IgD-negative memory B cell (primary cell): ENCODE measurements around the gene DNAJC8. TPM values are rescaled to one million over a fixed set of nuclear protein-coding genes. Genes with fewer than 3 reads are reported as not detected.

Source experiments
- H3K27ac Mint-ChIP-seq, 3 donors: one replicate each; pipeline ENCODE4 v1.8.0; 2020 to 2022; ENCODE audit warnings: mild to moderate bottlenecking in 3 of 3, mixed read lengths in 3 of 3, moderate library complexity in 1 of 3
- H3K27me3 Mint-ChIP-seq: one replicate; pipeline ENCODE4 v1.8.0; 2021; ENCODE audit warnings: mixed read lengths
- H3K36me3 Mint-ChIP-seq: one replicate; pipeline ENCODE4 v1.8.0; 2020; ENCODE audit warnings: mild to moderate bottlenecking, mixed read lengths
- H3K4me1 Mint-ChIP-seq, 3 donors: one replicate each; pipeline ENCODE4 v1.8.0; 2020 to 2022; ENCODE audit warnings: mixed read lengths in 3 of 3, mild to moderate bottlenecking in 1 of 3
- H3K4me3 Mint-ChIP-seq, 4 donors: one replicate each; pipeline ENCODE4 v1.8.0; 2020 to 2022; ENCODE audit warnings: mild to moderate bottlenecking in 4 of 4, mixed read lengths in 4 of 4, moderate library complexity in 3 of 4
- H3K9me3 Mint-ChIP-seq, 3 donors: one replicate each; pipeline ENCODE4 v1.8.0; 2020 to 2021; ENCODE audit warnings: mixed read lengths in 3 of 3, mild to moderate bottlenecking in 1 of 3
- polyA plus RNA-seq: library from polyadenylated mRNA; unstranded; fragments of 300-500 nt; fragmentation: Illumina TruSeq; gene quantifications from one replicate; pipeline ENCODE4 v1.2.3, GENCODE V29; 2021

DNAJC8 gene
- polyA plus RNA-seq, 1 donor from 2014 or later = 134 TPM

DNA sequence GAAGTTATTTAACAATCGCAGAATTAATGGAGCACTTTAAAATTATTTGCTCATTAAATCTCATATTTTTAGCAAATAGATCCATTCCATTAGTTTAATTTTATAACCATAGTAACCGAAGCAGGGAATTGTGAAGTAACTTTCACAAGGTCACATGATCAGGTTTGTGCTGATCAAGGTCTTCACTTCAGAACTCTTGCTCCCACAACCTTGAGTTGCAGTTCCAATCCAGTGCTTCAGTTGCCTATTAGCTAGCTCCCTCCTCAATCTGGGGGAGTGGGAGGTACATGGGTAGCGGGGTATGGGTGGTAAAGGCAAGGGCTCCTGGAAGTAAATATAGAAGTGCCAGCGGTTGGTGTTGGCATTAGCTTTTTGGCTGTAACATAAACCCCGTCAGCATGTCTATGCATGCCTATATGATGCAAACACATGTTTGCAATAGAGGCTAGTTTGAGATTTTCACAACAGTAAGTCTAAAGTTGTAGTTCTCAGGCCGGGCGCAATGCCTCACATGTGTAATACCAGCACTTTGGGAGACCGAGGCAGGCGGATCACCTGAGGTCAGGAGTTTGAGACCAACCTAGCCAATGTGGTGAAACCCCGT, 8.9 kb upstream of the DNAJC8 start:
- Mint-ChIP-seq H3K4me1 (peaks cover 21 to 26% (median 22%) of the 10 kb centered on the region in 3 donors), H3K27me3 (no peaks in the 10 kb centered on the region), H3K36me3 (peaks cover 2% of the 10 kb centered on the region), H3K4me3 (peak overlapping the region in 1 of 4 donors; percentile 9), H3K9me3 (no peaks in the 10 kb centered on the region), H3K27ac (no peak overlapping the region)

DNA sequence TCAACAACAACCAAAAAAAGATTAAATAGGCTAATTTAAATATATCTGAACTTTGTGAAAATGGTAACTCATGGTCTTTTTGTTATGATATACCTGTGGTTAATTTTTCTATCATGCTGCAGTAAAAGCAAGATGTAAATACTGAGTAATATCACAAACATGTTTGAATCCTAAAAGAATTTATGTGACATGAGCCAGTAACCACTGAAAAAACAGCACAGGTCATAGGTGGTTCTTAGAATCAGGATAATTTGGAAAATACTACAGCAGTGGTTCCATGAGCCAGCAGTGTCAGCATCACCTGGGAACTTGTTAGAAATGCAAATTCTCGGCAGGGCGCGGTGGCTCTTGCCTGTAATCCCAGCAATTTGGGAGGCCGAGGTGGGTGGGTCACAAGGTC, 7.2 kb upstream of the DNAJC8 start:
- H3K4me3 Mint-ChIP-seq = no peak overlapping the region
- H3K4me1 Mint-ChIP-seq = peaks cover 16 to 22% (median 17%) of the 10 kb centered on the region in 3 donors
- H3K27me3 Mint-ChIP-seq = no peaks in the 10 kb centered on the region
- H3K27ac Mint-ChIP-seq = no peak overlapping the region
- H3K36me3 Mint-ChIP-seq = peaks cover 2% of the 10 kb centered on the region
- H3K9me3 Mint-ChIP-seq = no peaks in the 10 kb centered on the region

DNA sequence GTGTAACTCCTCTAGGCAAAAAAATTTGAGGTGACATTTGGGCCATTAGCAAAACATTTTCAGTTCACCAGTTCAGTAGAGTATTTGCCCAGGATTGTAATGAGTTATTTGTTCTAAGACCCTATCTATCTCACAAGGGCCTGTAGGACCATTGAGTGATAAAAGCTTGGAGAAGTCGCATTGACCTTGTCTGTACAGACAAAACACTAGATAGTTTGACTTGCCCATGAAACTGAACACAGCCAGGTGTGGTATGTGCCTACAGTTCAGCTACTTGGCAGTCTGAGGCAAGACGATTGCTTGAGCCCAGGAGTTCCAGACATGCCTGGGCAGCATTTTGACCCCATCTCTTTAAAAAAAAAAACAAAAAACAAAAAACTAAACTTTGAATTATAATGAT, 6.2 kb upstream of the DNAJC8 start:
- Mint-ChIP-seq H3K4me3 (peak overlapping the region in 1 of 4 donors; percentile 19), H3K36me3 (no peaks in the 10 kb centered on the region), H3K27me3 (no peaks in the 10 kb centered on the region), H3K4me1 (peaks cover 8 to 14% (median 8%) of the 10 kb centered on the region in 3 donors), H3K9me3 (no peaks in the 10 kb centered on the region), H3K27ac (no peak overlapping the region)

DNA sequence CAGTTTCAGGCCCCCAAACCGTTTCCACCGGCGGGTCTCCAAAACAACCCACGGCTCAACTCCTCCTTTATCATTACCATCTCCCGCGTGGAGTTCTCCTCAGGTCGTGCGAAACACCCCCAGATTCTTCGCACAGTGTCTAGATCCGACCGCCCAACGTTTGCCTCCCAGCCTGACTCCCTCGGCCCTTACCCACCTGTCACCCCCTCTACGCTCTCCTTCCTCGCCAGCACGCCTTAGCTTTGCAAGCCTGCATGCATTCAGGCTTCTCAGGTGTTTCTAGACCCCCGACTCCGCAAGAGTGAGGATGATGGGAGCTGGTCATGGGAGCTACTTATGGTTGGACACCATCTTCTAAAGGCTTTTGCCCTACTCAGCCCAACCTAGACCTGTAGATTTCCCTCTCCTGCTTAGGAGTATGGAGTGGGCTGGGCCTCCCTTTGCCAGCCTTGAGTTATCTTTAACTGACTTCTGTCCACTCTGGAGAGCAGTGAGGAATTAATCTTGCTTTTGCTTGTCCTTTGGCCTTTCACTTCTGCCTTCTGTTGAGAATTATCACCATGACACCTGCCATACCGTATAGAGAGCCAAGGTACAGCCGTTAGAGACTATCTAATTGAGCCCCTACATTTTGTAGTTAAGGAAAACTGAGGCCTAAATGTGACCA, 4.0 kb upstream of the DNAJC8 start:
- Mint-ChIP-seq H3K4me3 (no peak overlapping the region), H3K27me3 (no peaks in the 10 kb centered on the region), H3K9me3 (no peaks in the 10 kb centered on the region), H3K4me1 (peaks cover 9 to 14% (median 12%) of the 10 kb centered on the region in 3 donors), H3K36me3 (no peaks in the 10 kb centered on the region), H3K27ac (no peak overlapping the region)

DNA sequence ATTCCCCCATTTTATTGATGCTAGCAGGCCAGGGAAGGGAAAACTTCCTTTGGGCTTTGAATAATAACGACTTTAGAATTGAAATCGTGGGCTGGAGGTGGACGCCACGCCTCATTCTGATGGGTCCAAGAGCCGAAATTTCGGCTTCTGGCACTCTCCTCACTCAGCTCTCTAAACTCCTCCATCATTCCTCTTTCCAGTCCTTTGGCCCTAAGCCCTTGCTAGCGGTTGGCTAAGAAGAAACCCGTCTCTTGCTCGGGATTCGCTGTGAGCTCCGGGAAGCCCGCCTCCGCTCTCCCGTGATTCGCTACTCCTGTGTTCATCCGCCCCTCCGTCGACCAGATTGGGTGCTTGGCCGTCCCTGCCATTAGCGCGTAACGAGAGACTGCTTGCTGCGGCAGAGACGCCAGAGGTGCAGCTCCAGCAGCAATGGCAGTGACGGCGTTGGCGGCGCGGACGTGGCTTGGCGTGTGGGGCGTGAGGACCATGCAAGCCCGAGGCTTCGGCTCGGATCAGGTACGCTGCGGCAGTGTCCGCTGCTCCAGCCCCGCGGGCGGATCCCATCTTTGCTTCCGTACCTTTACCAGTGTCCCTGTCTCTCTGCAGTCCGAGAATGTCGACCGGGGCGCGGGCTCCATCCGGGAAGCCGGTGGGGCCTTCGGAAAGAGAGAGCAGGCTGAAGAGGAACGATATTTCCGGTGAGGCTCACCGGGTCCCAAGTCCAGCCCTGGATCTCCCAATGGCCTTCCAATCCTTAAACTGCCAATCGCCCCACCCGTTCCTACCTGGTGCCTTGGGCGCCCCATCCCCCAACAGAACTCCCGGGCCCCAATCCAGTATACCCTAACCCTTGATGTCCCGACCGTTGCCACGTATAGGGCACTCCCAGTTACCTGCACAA, 3.2 kb upstream of the DNAJC8 start, which contains the start of gene ATP5IF1:
ATP5IF1 (plus strand) TSS at position 370 of the 901 bp plus-strand sequence; CDS start at position 430, 60 bp downstream.
- Mint-ChIP-seq H3K4me1 (peaks cover 9 to 15% (median 14%) of the 10 kb centered on the region in 3 donors), H3K9me3 (no peaks in the 10 kb centered on the region), H3K27ac (no peak within 1 kb of the TSS), H3K27me3 (no peaks in the 10 kb centered on the region), H3K36me3 (no peaks in the 10 kb centered on the region), H3K4me3 (peak within 1 kb of the TSS in 1 of 4 donors; percentile 39)

DNA sequence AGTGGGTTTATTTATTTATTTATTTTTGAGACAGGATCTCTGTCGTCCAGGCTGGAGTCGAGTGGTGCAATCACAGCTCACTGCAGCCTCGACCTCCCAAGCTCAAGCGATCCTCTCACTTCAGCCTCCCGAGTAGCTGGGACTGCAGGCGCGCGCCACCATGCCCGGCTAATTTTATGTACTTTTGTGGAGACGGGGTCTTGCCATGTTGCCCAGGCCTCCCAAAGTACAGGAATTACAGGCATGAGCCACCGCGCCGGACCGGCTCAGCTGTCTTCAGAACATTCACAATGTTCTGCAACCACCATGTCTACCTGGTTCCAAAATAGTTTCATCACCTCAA, 406 bp upstream of the DNAJC8 start:
- Mint-ChIP-seq H3K4me1 (peaks cover 16 to 19% (median 18%) of the 10 kb centered on the region in 3 donors), H3K36me3 (no peaks in the 10 kb centered on the region), H3K9me3 (no peaks in the 10 kb centered on the region), H3K27me3 (no peaks in the 10 kb centered on the region), H3K27ac (peak overlapping the region; percentile 39 to 99 (median 89)), H3K4me3 (peak overlapping the region; percentile 30 to 99 (median 69))

DNA sequence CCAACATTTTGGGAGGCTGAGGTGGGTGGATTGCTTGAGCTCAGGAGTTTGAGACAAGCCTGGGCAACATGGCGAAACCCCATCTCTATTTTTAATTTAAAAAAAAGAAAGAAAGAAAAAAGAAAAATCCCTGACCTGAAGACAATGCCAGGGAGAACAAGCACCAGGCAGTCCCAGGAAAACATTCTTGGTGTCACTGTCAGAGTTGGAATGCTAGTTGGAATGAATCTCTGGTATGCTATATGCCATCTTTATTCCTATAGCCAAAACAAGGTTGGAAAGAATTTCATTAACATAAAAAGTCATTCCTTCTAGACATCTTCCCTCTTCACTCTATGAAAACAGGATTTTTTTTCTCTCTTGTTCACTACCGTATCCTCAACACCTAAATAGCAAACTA, 2.8 kb downstream of the DNAJC8 start:
- H3K27me3 Mint-ChIP-seq = no peaks in the 10 kb centered on the region
- peak overlapping the region in 1 of 3 donors; percentile 78 for H3K27ac Mint-ChIP-seq
- H3K36me3 Mint-ChIP-seq = peaks cover 2% of the 10 kb centered on the region
- H3K9me3 Mint-ChIP-seq = no peaks in the 10 kb centered on the region
- H3K4me3 Mint-ChIP-seq = peak overlapping the region in 1 of 4 donors; percentile 65
- peaks cover 16 to 19% (median 18%) of the 10 kb centered on the region in 3 donors for H3K4me1 Mint-ChIP-seq

DNA sequence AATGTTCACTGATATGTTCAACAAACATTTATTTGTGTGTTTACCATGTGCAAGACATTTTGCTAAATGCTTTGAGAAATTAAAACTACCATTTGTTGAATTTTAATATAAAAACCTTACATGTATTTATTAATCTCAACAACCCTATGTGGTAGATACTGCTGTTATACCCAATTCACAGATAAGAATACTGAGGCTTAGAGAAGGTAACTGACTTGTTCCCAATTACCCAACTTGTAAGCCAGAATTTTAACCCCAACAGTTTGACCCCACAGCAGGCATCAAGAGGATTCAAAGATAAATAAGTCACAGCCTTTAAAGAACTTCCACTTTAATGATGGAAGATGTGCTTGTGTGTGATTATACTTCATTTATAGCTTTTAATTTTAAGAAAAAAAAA, 3.7 kb downstream of the DNAJC8 start:
- H3K27ac Mint-ChIP-seq = no peak overlapping the region
- no peaks in the 10 kb centered on the region for H3K27me3 Mint-ChIP-seq
- no peaks in the 10 kb centered on the region for H3K9me3 Mint-ChIP-seq
- peaks cover 2% of the 10 kb centered on the region for H3K36me3 Mint-ChIP-seq
- peak overlapping the region in 1 of 4 donors; percentile 43 for H3K4me3 Mint-ChIP-seq
- peaks cover 16 to 19% (median 18%) of the 10 kb centered on the region in 3 donors for H3K4me1 Mint-ChIP-seq

- H3K27ac Mint-ChIP-seq = no peak overlapping the region
- no peaks in the 10 kb centered on the region for H3K27me3 Mint-ChIP-seq
- no peaks in the 10 kb centered on the region for H3K9me3 Mint-ChIP-seq
- H3K4me3 Mint-ChIP-seq = no peak overlapping the region
- peaks cover 1% of the 10 kb centered on the region for H3K36me3 Mint-ChIP-seq
- H3K4me1 Mint-ChIP-seq = peaks cover 0 to 7% (median 2%) of the 10 kb centered on the region in 3 donors
These were observed 19.5 kb downstream of the DNAJC8 start for GRCh38 chr1:28213315-28213714.

DNA sequence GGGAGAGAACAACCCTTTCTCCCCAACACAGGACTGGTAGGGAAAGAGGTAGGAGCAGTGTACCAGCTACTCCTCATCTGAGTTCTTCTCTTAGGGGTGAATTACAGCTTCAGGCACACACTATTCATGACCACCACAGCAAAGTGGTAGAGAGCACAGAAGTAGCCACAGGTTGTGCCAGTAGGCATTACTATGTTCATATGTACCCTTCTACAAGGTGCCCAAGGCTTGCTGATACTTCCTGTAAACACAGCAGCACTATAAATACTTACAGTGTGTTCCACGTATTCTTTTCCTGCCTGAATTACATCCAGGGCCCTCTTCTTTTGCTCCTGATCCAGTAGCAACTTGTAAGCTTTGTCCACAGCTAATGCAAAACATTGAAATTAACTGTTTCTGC, 23.1 kb downstream of the DNAJC8 start:
- H3K4me1 Mint-ChIP-seq = peaks cover 0 to 7% (median 2%) of the 10 kb centered on the region in 3 donors
- H3K27me3 Mint-ChIP-seq = no peaks in the 10 kb centered on the region
- no peaks in the 10 kb centered on the region for H3K9me3 Mint-ChIP-seq
- H3K27ac Mint-ChIP-seq = no peak overlapping the region
- peaks cover 1% of the 10 kb centered on the region for H3K36me3 Mint-ChIP-seq
- no peak overlapping the region for H3K4me3 Mint-ChIP-seq

GRCh38 chr1:28208818-28209441, 23.9 kb downstream of the DNAJC8 start:
- Mint-ChIP-seq H3K9me3 (no peaks in the 10 kb centered on the region), H3K4me3 (no peak overlapping the region), H3K4me1 (peaks cover 0 to 7% (median 2%) of the 10 kb centered on the region in 3 donors), H3K27ac (peak overlapping the region in 1 of 3 donors; percentile 86), H3K36me3 (peaks cover 1% of the 10 kb centered on the region), H3K27me3 (no peaks in the 10 kb centered on the region)

- peaks cover 5% of the 10 kb centered on the region for H3K36me3 Mint-ChIP-seq
- H3K27me3 Mint-ChIP-seq = no peaks in the 10 kb centered on the region
- H3K9me3 Mint-ChIP-seq = no peaks in the 10 kb centered on the region
- no peak overlapping the region for H3K27ac Mint-ChIP-seq
- H3K4me1 Mint-ChIP-seq = peaks cover 1 to 11% (median 7%) of the 10 kb centered on the region in 3 donors
- no peak overlapping the region for H3K4me3 Mint-ChIP-seq
These were observed 27.6 kb downstream of the DNAJC8 start for GRCh38 chr1:28205243-28205642.

GRCh38 chr1:28200234-28200873, 32.5 kb downstream of the DNAJC8 start:
- Mint-ChIP-seq H3K9me3 (peaks cover 0 to 3% (median 0%) of the 10 kb centered on the region in 3 donors), H3K4me3 (peak overlapping the region in 2 of 4 donors; percentile 20 to 78), H3K27me3 (no peaks in the 10 kb centered on the region), H3K36me3 (peaks cover 6% of the 10 kb centered on the region), H3K4me1 (peaks cover 12 to 16% (median 14%) of the 10 kb centered on the region in 3 donors), H3K27ac (peak overlapping the region in 2 of 3 donors; percentile 32 to 37)
